Raji (cell line): Measurements from ENCODE around the gene PDE8B.

Experiments
- POLR2A ChIP-seq: IDR thresholded peaks from 2 replicates; pipeline ENCODE4 v1.6.1; 2011; ENCODE audit warnings: low read depth, low read length, control low read depth; ENCODE audit not compliant: insufficient read depth

The PDE8B gene

DNA sequence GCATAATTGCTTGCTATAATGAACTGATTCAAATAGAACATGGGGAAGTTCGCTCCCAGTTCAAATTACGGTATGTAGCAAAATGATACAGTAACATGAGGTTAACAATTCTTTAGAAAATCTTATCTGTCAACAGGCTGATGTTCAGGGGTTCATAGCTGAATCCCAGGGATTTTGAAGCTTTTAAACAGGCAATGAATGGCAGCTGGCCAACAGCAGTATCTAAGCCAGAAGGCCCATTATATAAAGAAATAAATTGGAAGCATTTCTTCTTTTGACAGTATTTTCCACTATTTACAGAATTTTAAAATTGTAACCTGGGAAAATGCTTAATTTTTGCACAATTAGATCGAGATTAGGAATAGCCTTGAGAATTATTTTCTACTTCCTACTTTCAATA lies 126.8 kb downstream of the PDE8B start:
- TF ChIP-seq POLR2A, result no peak

DNA sequence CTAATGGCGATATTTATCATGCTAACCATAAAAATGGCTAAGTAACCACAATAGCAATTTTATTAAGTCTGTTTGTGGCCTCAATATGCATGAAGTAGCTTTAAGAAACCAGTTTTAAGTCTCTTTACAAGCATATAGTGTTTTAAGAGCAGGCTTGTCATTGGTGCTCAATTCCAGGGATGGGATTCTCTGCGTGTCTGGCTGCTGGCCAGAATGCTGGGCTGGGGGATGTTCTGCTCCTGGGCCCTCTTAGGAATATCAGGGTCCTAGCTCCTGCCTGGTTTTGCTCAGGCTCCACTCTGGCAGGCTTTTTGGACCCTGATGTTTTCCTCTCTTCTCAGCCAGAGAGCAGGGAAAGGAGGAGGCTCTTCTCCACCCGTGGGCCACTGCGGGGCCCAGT lies 127.2 kb downstream of the PDE8B start:
- TF ChIP-seq POLR2A, result no peak

DNA sequence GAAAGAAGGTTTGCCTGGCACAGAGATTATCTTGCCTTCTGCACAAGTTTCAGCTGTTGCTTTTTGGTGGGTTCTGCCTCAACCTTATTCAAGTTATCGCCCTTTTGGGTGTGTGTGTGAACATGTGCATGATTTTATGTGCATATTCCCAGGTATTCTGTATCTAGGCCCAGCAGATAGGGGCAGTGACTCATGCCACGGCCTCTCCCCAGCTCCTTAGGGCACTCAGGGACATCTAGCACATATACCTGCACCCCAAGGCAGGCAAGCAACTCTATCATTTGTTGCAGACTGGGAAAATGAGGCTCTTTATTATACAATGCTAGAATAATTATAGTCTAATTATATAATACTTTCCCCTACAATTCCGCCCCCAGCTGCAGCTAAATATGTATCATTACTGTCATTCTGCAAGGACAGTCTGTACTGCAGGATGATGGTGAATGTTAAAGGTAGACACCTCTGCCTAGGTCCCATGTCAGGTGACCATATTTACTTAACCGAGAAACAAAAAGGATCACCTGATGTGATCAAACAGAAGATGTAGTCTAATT lies 128.9 kb downstream of the PDE8B start:
- no peak for TF ChIP-seq POLR2A

DNA sequence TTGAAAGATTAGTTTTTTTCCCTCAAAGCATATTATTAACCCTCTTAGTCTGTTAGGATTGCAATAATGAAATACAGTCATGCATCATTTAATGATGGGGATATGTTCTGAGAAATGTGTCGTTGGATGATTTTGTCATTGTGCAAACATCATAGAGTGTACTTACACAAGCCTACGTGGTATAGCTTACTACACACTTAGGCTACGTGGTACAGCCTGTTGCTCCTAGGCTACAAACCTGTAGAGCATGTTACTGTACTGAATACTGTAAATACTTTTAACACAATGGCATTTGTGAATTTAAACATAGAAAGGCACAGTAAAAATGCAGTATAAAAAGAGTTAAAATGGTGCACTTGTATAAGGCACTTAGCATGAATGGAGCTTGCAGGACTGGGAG lies 132.7 kb downstream of the PDE8B start:
- no peak for TF ChIP-seq POLR2A

DNA sequence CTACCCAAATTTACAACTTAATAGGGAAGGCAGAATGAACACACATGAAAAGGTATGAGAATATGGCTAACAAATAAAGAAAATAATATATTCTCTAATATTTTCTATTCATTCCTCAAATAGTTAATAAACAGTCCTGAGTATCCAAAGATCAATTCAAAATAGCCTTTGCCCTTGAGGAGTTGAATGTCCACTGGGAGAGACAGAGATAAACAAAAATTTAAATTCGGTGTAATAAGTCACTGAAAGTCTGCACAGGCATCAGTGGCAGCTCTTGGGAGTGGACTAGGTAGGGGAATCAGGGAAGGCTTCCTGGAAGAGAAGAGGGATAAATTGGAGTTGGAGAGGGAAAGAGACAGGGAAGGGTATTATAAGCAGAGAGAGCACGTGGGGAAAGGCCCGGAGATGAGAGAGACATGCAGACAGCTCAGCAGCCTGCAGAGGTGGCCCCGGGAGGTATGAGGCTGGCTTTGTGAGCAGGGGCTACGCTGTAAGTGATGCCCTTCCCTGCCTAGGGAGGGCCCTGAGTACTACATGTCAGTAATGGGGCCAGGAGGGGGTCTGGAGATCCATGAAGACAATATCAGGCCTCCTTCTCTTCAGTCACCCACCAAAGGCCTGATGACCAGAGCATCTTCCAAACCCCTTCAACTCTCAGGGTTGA lies 137.1 kb downstream of the PDE8B start:
- no peak for TF ChIP-seq POLR2A

DNA sequence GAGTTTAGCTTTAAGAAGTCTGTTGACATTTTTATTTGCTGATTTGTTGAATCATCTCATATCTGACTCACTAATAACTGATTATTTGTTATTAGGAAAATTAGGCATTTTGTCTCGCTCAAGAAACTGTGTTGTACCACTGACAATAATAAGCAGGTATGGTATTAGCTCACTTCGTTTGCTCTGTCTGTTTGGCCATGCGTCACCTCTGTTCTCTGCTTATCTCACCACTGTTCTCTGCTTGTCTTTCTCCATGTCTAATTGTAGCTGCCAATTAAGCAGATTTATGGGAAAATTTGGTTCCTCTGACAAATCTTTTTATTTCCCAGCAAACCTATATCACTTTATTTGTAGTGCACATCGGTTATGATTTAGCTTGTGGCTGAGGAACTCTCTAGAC lies 142.8 kb downstream of the PDE8B start:
- no peak for TF ChIP-seq POLR2A

DNA sequence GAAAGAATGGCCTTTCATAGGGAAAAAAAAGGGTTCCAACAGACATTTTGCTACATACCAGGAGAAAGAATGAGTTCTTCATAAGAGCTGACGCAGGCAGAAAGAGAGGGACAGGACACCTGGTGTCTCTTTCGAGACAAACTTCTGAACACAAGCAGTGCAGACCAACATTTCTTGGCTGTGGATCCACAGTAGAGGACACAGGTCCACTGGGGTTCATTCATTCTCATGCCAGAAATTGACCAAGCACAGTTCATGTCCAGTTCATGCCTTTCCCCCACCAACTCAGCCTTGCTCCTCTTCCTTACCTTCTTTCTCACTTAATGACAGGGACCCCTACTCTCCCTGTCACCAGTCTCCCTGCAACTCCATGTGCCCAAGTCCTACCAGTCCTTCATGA lies 144.0 kb downstream of the PDE8B start:
- TF ChIP-seq POLR2A, result no peak

DNA sequence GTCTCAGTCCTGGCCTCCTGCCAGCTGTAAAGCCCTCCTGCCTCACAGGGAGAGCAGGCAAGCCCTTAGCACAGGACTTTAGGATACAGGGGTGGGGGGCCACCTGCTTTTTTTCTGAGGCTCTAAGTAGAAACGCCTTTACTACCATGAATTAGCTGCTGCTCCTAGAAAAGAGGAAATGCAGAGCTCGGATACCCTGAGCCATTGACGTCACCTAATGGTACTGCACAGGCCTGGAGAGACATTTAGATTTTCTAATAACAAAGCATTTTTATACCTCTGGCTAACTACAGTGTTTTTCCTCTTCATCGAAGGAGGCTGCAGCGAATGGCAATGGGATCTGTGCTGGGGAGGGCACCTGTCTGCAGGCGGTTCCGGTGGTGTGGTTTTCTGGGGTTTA lies 144.6 kb downstream of the PDE8B start:
- no peak for TF ChIP-seq POLR2A

DNA sequence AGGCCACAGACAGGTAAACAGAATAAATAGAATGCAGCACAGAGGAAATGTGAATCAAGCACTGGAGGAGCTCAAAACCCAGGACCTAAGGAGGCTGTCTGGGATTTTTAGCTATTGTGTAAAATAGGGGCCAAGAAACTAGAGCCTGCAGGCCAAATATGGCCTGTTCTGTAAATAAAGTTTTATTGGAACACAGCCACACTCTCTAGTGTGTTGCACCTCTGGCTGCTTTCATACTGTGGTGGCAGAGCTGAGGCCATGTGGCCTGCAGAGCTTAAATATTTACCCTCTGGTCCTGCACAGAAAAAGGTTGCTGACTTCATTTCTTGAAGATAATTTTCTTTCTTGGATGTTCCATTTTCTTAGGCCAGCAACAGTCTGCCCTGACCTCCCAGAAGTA lies 145.3 kb downstream of the PDE8B start:
- TF ChIP-seq POLR2A, result no peak

DNA sequence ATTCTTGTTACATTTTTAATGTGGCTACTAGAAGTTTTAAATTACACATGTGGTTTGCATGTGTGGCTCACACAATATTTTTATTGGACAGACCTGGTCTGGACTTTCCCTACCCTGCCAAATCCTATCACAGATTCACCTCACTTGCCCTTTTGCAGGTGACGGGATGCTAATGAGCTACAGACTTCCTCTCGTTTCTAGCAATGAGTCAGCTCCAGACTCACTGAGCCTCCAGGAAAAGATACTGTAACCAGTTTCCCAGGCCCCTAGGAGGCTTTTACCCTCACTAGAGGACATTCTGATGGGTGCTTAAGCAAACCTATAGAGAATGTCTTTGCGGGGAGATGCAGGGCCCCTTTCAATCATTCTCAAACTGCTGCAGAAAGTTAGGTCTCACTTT lies 146.3 kb downstream of the PDE8B start:
- no peak for TF ChIP-seq POLR2A

DNA sequence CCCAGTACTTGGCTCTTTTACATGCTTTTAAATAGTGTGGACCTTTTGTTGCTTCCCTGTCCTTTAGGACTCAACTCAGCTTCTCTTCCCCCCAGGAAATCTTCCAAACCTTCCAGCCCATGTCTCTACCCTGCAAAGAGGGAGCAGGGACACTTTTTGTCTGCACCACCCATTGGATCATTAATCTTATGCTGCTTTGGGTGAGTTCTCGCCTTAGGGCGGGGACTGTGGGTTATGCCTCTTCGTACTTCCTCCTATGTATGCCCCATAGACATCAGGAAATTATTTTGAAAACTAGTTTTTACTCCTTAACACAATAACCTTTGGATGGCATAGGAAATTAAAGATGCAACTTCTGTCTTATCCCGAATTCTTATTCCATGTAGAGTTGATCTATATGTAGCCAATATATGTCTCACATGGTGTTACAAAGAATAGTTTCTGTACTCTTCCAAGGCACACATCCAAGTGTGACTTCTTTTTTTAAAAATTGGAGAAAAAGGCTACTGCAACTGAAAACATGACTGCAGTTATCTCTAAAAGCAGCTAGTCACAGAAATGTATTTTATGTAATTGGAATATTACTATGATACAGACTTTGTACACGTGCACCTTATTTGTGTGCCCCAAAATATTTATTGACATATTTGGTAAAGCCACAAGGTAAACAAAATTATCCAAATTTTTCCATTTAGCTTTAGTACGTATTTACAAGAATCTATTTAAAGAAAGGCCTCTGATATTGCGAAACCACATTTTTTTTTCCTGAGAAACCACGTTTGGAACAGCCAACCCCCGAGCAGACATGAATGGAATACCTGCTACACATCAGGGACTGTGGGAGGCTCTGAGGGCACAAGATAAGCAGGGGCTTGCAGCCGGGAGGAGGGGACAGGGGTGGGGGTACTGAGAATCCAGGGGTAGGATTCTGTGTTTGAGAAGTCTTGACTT lies 148.1 kb downstream of the PDE8B start:
- TF ChIP-seq POLR2A, result no peak

DNA sequence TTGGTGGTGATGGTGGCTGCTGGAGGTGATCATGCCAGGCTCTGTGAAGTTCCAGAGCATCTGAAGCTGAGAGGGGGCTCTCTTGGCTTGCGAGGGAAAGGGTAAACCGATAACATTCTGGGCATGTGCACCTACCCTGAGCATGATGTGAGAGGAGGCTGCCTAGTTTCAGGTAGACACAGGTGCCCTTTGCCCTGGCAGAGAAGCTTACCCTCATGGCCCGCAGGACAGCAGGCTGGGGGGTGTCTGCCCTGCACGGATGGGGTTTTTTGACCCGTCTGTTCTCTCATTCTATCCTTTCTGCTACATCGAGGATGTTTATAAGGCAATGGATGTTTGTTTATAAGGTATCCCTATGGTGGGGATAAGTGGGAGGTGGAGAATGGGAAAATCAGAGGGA lies 148.8 kb downstream of the PDE8B start:
- no peak for TF ChIP-seq POLR2A

DNA sequence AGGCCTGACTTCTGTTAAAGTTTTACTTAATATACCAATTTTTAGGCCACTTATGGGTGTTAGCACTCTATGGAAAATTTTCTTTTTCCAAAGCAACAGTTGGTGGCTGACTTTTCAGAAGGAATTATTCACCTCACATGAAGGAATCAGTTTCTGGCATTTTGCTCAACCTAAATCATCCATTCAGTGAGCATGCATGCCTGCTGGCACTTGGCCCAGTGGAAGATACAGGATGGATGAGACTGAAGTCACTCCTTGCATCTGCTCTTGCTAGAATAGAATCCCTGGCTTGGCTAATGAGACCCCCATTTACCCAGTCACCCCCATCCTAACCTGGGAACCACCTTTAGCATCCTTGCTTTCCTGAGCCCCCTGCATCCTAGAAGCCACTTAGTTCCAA lies 149.9 kb downstream of the PDE8B start:
- no peak for TF ChIP-seq POLR2A

DNA sequence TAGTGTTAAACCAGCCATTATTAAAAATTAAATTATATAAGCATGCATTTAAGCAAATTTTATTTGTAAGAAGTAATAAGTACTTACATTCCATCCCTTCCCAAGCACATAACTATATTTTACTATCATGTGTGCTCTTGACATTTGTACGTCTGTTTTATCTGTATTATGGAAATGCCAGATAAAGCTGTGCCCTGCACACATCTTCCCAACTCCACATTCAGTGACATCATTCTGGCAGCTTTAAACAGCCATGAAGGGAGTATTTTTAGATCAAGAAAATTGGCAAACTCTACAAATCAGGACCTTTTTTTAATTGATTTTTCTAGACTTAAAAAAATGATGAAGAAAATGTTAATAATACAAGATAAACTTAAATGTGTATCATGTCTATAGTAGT lies 150.5 kb downstream of the PDE8B start:
- no peak for TF ChIP-seq POLR2A

DNA sequence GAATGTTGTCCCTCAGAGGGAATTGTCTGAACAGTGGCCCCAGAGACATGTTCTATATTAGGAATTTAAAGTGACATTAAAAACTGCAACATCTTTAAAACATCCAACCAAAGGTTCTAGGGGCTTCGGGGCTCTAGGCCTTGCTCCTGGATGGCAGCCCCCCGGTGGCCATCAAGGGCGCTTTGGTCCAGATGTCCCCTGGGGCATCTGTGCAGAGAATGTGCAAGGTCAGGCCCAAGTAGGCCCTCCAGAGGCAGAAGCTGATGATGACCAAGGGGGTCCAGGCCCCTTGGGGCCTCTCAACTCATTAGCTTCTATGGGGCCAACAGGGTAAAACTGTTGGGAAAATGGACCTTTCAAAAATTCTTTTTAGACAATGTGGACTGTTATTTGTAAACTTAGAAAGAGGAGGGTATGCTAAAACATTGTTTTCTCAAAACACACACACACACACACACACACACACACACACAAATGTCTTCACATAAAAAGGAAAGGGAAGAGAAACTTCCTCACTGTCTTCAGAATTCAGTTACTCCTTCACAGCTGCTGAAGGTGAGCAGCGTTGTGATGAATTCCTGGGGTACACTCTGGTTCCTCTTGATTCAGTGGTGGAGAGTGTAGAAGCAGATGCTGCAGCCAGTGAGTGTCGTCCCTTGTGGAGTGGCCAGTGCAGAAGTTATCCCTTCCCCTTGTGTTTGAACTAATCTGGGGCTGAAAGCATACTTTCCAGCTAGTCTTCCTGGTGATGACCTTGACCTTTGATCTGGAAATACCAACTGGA lies 156.4 kb downstream of the PDE8B start:
- TF ChIP-seq POLR2A, result no peak
